ENCODE measurements around the gene RANBP1.

RANBP1 gene

DNA sequence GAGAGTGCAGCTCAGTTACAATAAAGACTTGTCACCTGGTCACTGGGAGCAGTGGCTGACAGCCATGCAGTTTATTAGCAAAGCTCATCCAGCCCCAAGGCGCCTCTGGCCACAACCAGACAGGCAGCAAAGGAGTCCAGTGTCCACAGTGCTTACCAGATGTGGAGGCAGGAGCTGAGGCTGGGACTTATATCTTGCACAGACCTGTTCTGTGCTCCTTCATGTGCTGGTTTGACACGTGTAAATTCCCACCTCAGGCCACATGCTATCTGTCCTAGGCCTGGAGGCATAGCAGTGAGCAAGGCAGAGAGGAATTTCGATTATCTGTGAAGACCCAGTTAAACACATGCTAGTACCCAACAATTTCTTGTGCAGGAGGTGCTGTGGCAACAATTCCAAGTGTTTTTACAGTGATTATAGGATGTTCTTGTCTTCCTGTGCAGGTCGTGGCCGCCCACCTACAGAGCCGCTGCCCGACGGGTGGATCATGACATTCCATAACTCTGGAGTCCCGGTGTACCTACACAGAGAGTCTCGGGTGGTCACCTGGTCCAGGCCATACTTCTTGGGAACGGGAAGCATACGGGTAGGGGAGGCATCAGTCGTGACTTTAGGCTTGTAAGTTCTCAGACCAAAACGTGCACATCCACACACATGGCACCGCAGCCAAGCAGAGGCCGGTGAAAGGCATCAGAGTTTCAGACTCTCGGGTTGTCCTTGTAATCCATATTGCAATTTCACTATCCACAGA, 26.5 kb upstream of the RANBP1 start:
- no peak for DNase-seq

DNA sequence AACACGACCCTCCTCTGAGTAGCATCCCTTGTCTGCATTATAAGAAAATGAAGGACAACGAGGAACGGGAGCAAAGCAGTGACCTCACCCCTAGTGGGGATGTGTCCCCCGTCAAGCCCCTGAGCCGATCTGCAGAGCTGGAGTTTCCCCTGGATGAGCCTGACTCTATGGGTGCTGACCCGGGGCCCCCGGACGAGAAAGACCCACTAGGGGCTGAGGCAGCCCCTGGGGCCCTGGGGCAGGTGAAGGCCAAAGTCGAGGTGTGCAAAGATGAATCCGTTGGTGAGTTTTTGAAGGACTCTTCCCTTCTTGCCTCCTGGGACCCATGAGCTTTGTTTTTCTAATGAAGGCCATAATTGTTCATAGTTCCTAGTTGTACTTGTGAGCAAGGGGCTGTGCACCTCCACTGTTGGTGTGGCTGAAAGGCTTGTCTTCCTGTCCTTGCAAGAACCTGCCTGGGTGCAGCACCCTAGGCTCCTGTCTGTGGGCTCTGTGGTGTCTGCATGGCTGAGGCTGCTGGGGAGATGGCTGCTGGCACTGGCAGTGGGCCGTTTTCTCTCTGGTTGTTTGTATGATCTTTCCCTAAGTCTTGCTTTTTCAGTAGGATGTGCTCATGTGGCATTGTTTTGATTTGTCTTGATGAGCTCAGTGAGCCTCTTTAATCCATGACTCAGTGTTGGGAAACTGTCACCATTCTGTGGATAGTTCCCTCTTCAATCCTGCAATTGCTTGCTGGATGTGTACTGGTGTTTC, 25.8 kb upstream of the RANBP1 start:
- DNase-seq: no peak

DNA sequence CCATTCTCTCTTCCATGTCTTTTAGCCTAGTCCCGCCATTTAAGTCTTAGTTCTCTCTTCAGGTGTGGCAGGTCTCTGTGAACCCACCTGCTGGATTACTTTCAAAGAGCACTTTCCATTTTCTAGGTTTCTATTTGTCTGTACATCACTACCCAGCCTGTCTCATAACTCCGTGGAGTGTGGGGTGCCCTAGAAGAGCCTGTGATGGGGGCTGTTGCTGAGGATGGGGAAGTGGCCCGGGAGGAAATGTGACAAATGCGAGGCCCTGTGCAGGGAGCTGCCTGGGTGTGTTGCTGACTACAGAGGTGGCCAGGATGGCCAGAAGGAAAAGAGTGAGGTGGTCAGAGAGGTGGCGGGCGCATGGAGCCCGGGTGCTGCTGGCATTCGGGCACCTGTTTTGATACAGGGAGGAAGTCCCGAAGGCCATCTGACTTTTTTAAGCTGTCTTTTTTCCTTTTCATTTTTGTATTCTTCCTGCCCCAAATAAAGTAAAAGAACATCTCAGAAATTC, 25.1 kb upstream of the RANBP1 start:
- DNase-seq: no peak

DNA sequence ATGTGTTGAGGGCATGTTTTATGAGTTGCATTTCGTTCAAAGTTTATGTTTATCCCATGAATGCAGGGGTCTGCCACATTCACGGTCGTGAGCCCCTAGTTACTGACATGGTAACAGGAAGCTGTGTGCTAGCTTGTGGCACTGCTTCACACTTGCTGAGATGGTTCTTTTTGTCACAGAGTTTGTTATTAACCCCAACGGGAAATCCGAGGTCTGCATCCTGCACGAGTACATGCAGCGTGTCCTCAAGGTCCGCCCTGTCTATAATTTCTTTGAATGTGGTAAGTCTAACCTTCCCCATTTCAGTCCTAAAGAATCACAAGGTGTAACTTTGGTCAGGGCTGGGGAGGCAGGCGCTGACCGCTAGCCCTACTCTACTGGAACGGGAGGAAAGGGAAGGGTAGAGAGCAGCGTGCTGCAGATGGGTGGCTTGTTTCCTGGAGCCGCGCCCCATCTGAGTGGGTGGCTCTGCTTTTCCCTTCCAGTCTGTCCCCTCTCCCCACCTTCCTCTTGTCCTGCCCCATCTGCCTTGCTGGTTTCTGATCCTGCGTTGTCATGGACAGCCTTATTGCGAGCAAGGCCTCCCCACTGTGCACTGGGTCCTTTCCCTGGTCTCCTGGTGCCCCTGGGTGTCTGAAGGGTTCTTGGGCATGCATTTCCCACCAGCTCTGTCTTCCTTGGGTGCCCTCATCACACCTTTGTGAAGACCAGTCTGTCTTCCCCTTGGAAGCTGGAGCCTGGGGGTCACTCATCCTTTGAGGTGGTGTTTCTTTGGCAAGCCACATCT, 24.0 kb upstream of the RANBP1 start:
- no peak for DNase-seq

DNA sequence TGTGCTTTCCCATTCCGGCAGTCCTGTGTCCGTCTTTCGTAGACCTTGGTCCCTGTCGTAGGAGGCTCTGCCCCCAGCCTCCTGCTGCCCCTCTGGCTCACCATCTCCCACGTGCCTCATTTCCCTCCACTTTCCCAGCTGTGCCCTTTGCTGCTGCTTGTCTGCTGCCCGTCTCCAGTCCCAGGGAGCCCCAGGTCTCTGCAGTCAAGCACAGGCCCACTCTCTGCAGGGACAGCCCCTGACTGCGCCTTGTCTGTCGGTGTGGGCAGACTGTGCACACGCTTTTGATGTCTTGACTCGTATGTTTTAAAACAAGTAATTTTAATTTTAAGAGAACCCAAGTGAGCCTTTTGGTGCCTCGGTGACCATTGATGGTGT, 23.4 kb upstream of the RANBP1 start:
- no peak for DNase-seq

DNA sequence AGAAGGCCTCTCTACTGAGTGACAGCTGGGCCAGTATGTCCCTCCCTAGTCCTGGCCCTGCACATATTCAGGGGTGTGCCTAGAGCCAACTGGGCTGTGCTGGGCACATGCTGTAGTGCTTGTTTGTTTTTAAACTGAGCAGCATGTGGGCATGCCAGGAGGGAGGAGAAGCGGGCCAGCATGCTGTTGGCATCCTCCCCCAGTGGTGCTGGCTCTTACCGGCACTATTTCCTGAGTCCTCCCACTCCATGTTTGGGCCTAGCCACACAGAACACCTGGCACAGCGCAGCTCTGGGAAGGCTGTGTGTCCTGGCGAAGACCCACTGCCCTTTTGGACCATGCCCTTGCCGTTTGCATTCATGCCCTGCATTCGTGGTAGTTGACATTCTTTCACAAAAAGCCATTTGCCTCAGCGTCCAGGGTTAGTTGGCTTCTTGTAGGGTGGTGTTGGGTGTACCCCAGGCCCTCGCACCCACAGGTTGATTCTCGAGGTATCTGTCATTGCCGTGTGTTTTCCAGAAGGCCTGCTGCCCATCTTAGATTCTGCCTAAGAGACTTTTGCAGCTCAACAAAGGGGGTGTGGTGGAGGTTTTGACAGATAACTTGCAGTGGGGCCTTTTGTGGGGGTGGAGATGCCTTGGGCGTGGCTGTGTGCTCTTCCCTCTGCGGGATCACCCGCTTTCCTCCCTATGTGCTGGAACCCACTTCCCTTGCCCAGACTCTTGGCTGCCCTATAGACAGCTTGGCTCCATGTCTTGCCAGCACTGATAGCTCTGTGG, 22.3 kb upstream of the RANBP1 start:
- no peak for DNase-seq

DNA sequence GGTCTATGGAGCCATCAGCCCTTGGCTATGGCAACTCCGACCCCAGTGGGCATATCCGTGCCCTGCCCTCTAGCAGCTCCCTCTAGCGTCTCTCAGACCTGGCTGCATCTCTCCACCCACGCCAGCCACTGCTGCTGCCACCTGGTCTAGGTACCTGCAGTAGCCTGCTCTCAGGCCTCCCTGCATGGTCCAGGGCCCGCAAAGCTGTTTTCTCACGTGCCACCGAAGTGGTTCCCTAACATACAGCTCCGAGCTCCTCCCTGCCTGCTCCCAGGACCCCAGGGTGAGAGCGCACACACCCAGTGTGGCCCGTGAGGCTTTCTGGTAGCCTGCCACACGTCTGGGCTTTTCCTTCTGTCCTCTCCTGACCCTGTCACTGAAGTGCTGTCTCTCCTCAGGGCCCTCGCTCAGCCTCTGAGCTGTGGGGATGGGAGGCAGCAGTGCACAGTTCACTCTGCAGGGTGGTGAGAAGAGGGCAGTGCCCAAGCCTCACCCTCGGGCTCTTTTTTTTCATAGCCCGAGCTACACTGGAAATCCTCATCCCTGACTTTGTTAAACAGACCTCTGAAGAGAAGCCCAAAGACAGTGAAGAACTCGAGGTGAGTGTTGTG, 21.6 kb upstream of the RANBP1 start:
- no peak for DNase-seq

DNA sequence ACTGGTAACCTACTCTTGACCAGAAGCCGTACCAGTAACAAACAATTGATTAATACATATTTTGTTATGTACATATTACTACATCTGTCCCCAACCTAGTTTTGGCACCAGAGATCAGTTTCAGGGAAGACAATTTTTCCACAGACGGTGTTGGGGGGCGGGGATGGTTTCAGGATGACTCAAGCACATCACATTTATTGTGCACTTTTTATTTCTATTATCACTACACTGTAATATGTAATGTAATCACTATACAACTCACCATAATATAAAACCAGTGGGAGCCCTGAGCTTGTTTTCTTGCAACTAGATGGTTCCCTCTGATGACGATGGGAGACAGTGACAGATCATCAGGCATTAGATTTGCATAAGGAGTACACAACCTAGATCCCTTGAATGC, 20.4 kb upstream of the RANBP1 start:
- no peak for DNase-seq

DNA sequence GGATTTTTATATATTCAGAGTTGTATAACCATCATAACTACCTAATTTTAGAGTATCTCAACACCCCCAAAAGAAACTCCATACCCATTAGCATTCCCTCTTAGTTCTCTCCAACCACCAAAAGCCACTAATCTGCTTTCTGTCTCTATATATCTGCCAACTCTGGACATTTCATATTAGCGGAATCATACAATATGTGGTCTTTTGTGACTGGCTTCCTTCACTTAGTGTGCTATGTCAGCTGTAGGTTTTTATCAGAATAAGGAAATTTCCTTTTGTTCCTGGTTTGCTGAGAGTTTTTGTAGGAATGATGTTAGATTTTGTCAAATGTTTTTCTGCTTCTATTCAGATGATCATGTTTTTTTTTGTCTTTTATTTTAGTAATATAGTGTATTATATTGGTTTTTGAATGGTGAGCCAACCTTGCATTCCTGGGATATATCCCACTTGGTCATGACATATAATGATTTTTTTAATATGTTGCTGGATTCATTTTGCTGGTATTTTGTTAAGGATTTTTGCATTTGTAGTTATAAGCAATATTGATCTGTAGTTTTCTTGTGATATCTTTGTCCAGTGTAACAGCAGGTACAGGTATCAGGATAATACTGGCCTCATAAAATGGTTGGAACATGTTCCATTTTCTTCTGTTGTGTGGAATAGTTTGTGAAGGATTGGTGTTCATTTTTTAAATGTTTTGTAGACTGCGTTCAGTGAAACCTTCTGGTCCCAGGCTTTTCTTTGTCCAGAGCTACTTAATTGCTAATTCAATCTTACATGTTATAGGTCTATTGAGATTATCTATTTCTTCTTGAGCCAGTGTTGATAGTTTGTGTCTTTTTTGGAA, 19.1 kb upstream of the RANBP1 start:
- DNase-seq: no peak

DNA sequence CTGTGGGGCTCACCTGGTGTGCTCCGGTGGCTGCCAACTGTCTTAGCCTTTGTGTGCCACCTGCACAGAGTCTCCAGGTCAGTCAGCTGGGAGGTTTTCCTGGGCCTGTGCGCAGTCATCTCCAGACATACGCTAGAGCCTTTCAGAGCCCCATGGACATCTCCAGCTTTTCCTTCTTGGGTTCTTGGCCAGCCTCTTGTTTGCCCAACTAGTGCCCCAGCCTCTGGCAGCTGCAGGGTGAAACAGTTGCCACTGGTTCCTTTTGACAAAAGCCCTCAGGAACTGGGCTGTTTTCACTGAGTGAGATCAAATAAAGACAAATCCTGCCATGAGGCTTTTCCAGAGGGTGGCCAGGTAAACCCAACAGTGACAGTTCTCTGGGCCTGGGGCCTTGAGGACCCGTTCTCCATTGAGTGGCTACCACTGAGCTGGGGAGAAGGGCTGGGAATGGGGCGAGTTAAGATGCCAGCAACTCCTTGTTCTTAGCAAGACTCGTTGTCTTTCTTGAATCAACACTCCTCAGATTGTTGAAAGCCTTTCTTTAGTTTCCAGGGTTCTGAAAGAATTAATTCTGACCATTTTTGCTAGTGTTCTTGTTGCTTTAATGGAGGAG, 16.7 kb upstream of the RANBP1 start:
- no peak for DNase-seq

DNA sequence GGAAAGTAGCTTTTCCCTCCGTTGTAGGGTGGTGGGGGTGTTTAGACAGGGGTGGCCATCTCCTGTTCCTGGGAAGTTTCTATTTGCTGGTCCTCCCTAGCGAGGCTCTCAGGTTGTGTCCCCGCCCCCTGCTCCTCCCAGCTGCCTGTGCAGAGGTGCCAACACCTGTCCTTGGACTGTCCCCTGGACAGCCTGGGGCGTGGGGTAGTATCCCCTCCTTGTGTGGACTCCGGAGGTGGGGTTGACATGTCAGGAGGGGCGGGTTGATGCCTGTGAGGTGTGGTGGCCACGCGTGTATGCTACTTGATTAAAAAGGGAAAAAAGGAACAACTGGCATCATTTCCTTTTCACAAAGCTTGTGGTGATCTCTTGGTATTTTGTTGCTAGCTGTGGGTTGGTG, 14.3 kb upstream of the RANBP1 start:
- no peak for DNase-seq

DNA sequence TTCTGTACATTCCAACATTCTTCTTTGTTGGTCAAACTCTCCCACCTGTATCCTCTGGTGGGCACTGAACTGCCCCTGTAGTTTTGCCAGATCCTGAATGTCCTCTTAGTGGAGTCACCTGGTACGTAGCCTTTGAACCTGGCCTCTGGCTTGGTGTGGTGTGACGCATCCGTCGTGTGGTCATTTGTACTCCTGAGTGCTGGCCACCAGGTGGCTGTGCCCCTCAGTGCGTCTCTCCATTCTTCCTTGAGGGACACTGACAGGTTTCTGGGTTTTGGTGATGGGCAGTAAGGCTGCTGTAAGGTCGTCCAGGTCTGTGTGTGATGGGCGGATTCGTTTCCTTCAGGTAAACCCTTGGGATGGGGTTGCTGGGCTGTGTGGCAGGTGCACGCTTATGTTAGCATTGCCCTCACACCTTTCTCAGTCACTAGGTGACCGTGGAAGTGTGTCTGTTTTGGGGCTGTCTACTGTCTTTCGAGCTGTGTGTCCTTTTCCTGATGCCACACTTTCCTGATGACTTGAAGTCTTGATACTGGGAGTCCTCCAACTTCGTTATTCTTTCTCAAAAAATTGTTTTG, 13.6 kb upstream of the RANBP1 start:
- DNase-seq: no peak

DNA sequence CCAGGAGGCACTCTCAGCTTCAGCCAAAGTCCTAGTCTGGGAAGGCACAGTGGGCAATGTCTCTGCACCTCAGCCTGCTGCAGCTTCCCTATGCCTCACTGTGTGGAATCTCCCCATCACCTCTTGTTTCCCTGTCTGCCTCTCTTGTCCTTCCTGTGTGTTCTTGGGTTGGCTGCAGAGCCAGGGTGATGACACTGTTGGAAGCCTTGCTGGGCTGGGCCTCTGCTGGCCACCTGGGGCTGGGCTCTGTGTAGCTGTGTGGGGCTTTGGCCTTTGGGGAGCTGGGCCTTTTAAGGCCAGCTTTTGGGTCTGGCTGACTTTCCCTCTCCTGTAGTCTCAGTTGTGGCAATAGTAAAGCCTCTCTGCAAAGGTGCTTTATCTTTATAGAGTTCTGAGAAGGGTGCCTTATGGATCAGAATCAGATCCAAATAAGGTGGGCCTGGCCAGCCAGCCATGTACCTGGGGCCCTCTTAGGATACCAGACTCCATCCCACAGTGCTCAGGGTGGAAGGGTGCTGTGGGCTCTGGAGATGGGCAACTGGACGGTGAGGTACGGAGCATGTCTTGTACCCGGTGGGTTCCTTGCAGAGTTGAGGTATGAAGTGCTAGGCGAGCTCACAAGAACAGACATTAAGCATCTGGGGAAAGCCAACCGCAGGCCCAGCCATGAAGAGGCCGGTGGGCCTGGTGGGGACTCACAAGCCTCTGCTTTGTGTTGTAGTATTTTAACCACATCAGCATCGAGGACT, 10.3 kb upstream of the RANBP1 start:
- DNase-seq: no peak

DNA sequence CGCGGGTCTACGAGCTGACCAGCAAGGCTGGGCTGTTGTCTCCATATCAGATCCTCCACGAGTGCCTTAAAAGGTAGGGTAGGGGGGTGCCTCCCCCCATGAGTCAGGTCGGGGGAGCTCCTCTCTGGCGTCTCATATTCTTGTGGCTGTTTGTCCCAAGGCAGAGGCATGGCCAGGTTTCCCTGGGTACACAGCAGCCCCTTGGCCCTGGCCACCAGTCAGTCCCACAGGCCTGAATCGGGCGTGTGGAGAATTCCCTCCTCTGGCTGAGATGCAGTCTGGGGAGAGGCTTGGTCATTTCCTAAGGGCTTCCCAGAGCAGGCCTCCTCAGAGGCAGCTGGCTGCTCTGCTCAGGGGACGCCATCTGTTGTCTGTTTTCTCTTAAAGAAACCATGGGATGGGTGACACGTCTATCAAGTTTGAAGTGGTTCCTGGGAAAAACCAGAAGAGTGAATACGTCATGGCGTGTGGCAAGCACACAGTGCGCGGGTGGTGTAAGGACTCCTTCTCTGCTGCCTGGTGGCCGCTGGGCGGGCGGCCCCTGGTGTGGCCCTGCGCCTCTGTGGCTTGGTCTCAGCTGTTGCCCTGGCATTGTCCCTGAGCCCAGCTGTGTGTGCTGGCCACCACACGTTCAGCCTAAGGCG, 9.6 kb upstream of the RANBP1 start:
- no peak for DNase-seq

DNA sequence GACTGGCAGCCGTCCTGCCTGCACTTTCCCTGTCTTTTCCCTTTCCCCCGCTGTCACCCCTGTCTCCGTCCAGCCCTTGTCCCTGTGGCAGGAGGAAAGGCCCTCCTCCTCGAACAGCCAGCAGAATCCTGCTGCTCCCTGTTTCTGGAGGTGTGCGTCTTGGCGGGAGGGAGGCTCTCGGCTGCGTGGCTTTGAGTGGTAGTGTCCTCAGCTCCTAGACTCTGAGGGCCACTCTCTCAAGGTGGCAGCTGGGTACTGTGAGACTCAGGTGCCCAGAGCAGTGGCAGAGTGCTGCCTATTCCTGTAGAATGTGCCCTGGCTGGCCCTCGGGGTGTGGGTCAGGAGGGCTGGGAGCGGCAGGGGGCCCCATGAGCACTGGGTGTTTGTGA, 9.1 kb upstream of the RANBP1 start:
- no peak for DNase-seq

DNA sequence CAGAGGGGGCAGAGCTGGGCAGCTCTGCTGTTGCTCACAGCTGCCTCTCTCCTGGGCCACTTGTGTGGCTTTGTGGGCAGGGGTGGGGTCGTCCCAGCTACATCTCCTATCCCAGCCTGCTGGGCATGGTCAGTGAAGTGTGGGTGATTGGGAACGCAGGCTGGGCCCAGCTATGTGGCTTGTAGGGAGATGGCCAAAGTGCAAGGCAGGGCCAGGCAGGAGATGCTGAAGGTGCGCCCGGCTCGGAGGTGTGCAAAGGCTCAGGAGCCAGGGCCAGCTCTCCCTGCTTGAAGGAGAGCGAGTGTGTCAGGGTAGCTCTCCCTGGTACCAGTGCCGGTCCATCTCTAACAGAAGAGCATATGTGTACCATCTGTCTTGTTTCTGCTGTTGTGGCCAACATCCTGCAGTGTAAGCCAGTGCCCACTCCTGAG, 8.4 kb upstream of the RANBP1 start:
- no peak for DNase-seq

DNA sequence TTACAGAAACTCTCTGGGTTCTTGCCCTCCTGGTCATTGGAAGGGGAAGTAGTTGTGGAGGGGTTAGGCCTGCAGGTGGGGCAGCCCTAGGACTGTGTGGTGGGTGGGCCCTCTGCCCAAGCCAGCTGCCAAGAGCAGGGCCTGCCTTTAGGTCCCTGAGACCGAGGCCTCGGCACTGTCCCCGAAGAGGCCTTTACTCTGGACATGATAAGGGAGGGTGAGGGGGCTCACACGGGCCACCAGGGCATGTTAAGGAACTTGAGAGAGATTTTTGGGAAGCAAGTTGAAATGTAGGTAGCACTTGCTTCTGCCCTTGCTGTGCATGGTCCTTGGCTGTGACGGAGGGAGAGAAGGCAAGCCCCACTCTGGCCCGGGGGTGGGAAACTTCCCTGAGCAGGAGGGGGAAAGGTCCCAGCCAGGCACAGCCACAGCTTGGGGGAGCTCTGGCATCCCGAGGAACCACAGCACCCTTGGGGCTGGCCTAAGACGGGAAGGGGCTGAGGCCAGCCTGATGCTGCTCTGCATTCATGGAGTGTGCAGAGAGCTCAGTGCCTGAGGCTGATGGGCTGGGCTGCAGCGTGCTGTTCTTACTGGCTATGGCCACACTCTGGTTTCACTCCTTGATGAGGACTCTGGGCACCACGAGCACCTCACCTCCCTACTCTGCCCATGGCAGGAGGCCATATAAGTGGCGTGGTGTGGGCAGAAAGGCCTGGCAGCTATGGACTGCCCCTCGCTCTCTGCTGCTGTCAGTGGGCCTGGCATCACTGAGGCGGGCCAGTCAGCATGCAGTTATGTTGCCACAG, 7.8 kb upstream of the RANBP1 start:
- no peak for DNase-seq

DNA sequence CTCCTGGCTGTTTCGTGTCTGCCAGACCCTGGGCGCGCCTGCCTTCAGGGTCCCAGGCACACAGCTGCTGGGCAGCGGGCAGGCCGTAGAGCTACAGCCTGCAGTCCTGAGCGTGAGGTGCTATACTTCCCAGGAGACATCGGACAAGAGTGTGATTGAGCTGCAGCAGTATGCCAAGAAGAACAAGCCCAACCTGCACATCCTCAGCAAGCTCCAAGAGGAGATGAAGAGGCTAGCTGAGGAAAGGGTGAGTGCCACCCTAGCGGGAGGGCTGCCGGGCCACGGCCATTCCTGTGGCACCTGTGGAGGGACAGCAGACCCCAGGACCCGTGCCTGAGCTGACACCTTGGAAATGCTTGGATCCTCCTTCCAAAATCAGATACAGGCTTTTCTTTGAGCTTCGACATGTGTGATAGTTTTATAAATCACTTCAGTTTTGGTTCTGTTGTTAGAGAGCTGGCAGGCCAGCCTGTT, 7.1 kb upstream of the RANBP1 start:
- DNase-seq: no peak

Data from GDM1 (cell line).